Effector memory CD8-positive, alpha-beta T cell (primary cell): ENCODE data around the gene GTPBP2.
A peak's percentile ranks its signal among the peaks of the same experiment; 100 is the strongest.
"Not testable (repeated sequence)": the region's sequence is repeated elsewhere in the genome, so short reads cannot be mapped to it uniquely, and the experiment has no call there.

Experiments used
- ATAC-seq: fragments of 150-1000 bp; cut with Tn5 transposase; replicated peaks from 2 replicates; pipeline ENCODE4 v1.10.0; 2021; ENCODE audit warnings: mild to moderate bottlenecking, moderate library complexity
- DNase-seq, 3 experiments: peaks; one replicate each; pipeline ENCODE4 v3.0.0; 2021
- H3K27ac Mint-ChIP-seq, 2 donors: one replicate each; pipeline ENCODE4 v1.8.0; 2022; ENCODE audit warnings: mild to moderate bottlenecking in 2 of 2, mixed read lengths in 2 of 2, moderate library complexity in 2 of 2
- H3K27me3 Mint-ChIP-seq, 2 donors: one replicate each; pipeline ENCODE4 v1.8.0; 2022; ENCODE audit warnings: mixed read lengths in 2 of 2
- H3K36me3 Mint-ChIP-seq: one replicate; pipeline ENCODE4 v1.8.0; 2022; ENCODE audit warnings: mild to moderate bottlenecking, moderate library complexity, mixed read lengths; ENCODE audit not compliant: insufficient read depth
- H3K4me1 Mint-ChIP-seq, 2 donors: one replicate each; pipeline ENCODE4 v1.8.0; 2022; ENCODE audit warnings: low read depth in 2 of 2, mixed read lengths in 2 of 2
- H3K4me3 Mint-ChIP-seq, 2 donors: one replicate each; pipeline ENCODE4 v1.8.0; 2022; ENCODE audit warnings: mild to moderate bottlenecking in 2 of 2, mixed read lengths in 2 of 2, moderate library complexity in 2 of 2
- H3K9me3 Mint-ChIP-seq, 2 donors: one replicate each; pipeline ENCODE4 v1.8.0; 2022; ENCODE audit warnings: mixed read lengths in 2 of 2

Gene GTPBP2

GRCh38 chr6:43600595-43600994, 28.5 kb downstream of the GTPBP2 start:
- Mint-ChIP-seq H3K4me3 (no peak overlapping the region), H3K9me3 (no peaks in the 10 kb centered on the region), H3K27me3 (no peaks in the 10 kb centered on the region), H3K36me3 (peaks cover 62% of the 10 kb centered on the region), H3K4me1 (no peaks in the 10 kb centered on the region), H3K27ac (no peak overlapping the region)
- ATAC-seq (no peak), DNase-seq (no peak)

GRCh38 chr6:43593938-43594337, 35.1 kb downstream of the GTPBP2 start:
- peaks cover 45% of the 10 kb centered on the region for H3K36me3 Mint-ChIP-seq
- H3K4me3 Mint-ChIP-seq, result no peak overlapping the region
- H3K27me3 Mint-ChIP-seq, result no peaks in the 10 kb centered on the region
- no peaks in the 10 kb centered on the region for H3K9me3 Mint-ChIP-seq
- no peaks in the 10 kb centered on the region for H3K4me1 Mint-ChIP-seq
- H3K27ac Mint-ChIP-seq, result no peak overlapping the region
- no peak for ATAC-seq
- no peak for DNase-seq

- not testable (repeated sequence) for H3K9me3 Mint-ChIP-seq, H3K4me3 Mint-ChIP-seq, H3K4me1 Mint-ChIP-seq, H3K27me3 Mint-ChIP-seq, H3K27ac Mint-ChIP-seq, DNase-seq, ATAC-seq
- H3K36me3 Mint-ChIP-seq, result peaks cover 39% of the 10 kb centered on the region
These were observed 39.5 kb downstream of the GTPBP2 start for GRCh38 chr6:43589564-43589963.

GRCh38 chr6:43588194-43588593, 40.9 kb downstream of the GTPBP2 start:
- H3K4me1 Mint-ChIP-seq, result peaks cover 13% of the 10 kb centered on the region in 2 donors
- H3K27ac Mint-ChIP-seq, result peak overlapping the region in 1 of 2 donors; percentile 83
- no peak for ATAC-seq

GRCh38 chr6:43584892-43585570, 44.0 kb downstream of the GTPBP2 start:
- DNase-seq, result no peak
- H3K9me3 Mint-ChIP-seq, result no peaks in the 10 kb centered on the region
- peak; percentile 80 for ATAC-seq
- H3K27me3 Mint-ChIP-seq, result no peaks in the 10 kb centered on the region
- H3K4me3 Mint-ChIP-seq, result peak overlapping the region; percentile 20 to 62
- peaks cover 42% of the 10 kb centered on the region for H3K36me3 Mint-ChIP-seq
- H3K27ac Mint-ChIP-seq, result peak overlapping the region; percentile 84 to 91
- peaks cover 13% of the 10 kb centered on the region in 2 donors for H3K4me1 Mint-ChIP-seq

More at GRCh38 chr6:43588194-43588593, 40.9 kb downstream of the GTPBP2 start:
- Mint-ChIP-seq H3K36me3 (peaks cover 44% of the 10 kb centered on the region), H3K27me3 (no peaks in the 10 kb centered on the region), H3K9me3 (no peaks in the 10 kb centered on the region), H3K4me3 (no peak overlapping the region)
- no peak for DNase-seq

- no peak for DNase-seq
These were observed 46.2 kb downstream of the GTPBP2 start for GRCh38 chr6:43582911-43583310.

GRCh38 chr6:43579171-43579570, 49.9 kb downstream of the GTPBP2 start:
- DNase-seq, result no peak
- no peaks in the 10 kb centered on the region for H3K27me3 Mint-ChIP-seq
- H3K36me3 Mint-ChIP-seq, result peaks cover 29% of the 10 kb centered on the region
- H3K4me3 Mint-ChIP-seq, result no peak overlapping the region
- peak overlapping the region in 1 of 2 donors; percentile 84 for H3K27ac Mint-ChIP-seq
- ATAC-seq, result no peak
- peaks cover 31 to 34% of the 10 kb centered on the region in 2 donors for H3K4me1 Mint-ChIP-seq
- H3K9me3 Mint-ChIP-seq, result no peaks in the 10 kb centered on the region

More at GRCh38 chr6:43582911-43583310, 46.2 kb downstream of the GTPBP2 start:
- Mint-ChIP-seq H3K4me3 (no peak overlapping the region), H3K36me3 (peaks cover 25% of the 10 kb centered on the region), H3K9me3 (no peaks in the 10 kb centered on the region), H3K27ac (peak overlapping the region in 1 of 2 donors; percentile 26), H3K4me1 (peaks cover 23 to 26% of the 10 kb centered on the region in 2 donors), H3K27me3 (no peaks in the 10 kb centered on the region)
- ATAC-seq, result no peak

GRCh38 chr6:43578748-43579147, 50.3 kb downstream of the GTPBP2 start:
- peaks cover 25% of the 10 kb centered on the region for H3K36me3 Mint-ChIP-seq
- H3K4me1 Mint-ChIP-seq, result peaks cover 30 to 32% of the 10 kb centered on the region in 2 donors
- DNase-seq (no peak), ATAC-seq (no peak)
- no peaks in the 10 kb centered on the region for H3K9me3 Mint-ChIP-seq
- H3K4me3 Mint-ChIP-seq, result no peak overlapping the region
- peak overlapping the region in 1 of 2 donors; percentile 84 for H3K27ac Mint-ChIP-seq
- H3K27me3 Mint-ChIP-seq, result no peaks in the 10 kb centered on the region

- ATAC-seq, result peak; percentile 95
- peaks cover 21% of the 10 kb centered on the region for H3K36me3 Mint-ChIP-seq
- H3K4me1 Mint-ChIP-seq, result peaks cover 26 to 32% of the 10 kb centered on the region in 2 donors
These were observed 53.1 kb downstream of the GTPBP2 start, which contains the start of the genes POLH and XPO5 for GRCh38 chr6:43575772-43576551. Gene POLH (plus strand): TSS chr6:43576185. CDS start chr6:43582320, 6,135 bp downstream. Gene XPO5 (minus strand): TSS chr6:43576038. CDS start chr6:43575864, 174 bp downstream.

GRCh38 chr6:43575105-43575771, 53.8 kb downstream of the GTPBP2 start:
- Mint-ChIP-seq H3K27ac (peak overlapping the region; percentile 94 to 96), H3K4me3 (peak overlapping the region; percentile 98 to 99), H3K4me1 (peaks cover 26 to 32% of the 10 kb centered on the region in 2 donors), H3K9me3 (no peaks in the 10 kb centered on the region), H3K36me3 (peaks cover 29% of the 10 kb centered on the region), H3K27me3 (no peaks in the 10 kb centered on the region)
- DNase-seq, result no peak
- ATAC-seq, result no peak

More at GRCh38 chr6:43575772-43576551, 53.1 kb downstream of the GTPBP2 start, which contains the start of the genes POLH and XPO5:
- H3K9me3 Mint-ChIP-seq, result no peaks in the 10 kb centered on the region
- peak within 1 kb of the TSS; percentile 98 to 99 for H3K4me3 Mint-ChIP-seq
- no peaks in the 10 kb centered on the region for H3K27me3 Mint-ChIP-seq
- peak; percentile 85 to 88 (median 87) for DNase-seq
- H3K27ac Mint-ChIP-seq, result peak within 1 kb of the TSS; percentile 94 to 96

- Mint-ChIP-seq H3K27me3 (no peaks in the 10 kb centered on the region), H3K27ac (peak overlapping the region in 1 of 2 donors; percentile 19), H3K9me3 (no peaks in the 10 kb centered on the region), H3K4me1 (peaks cover 11 to 14% of the 10 kb centered on the region in 2 donors), H3K36me3 (peaks cover 57% of the 10 kb centered on the region), H3K4me3 (no peak overlapping the region)
- DNase-seq (no peak), ATAC-seq (no peak)
These were observed 57.0 kb downstream of the GTPBP2 start for GRCh38 chr6:43572015-43572414.

GRCh38 chr6:43570876-43571441, 58.1 kb downstream of the GTPBP2 start:
- no peak overlapping the region for H3K4me3 Mint-ChIP-seq
- H3K36me3 Mint-ChIP-seq, result peaks cover 67% of the 10 kb centered on the region
- no peaks in the 10 kb centered on the region for H3K9me3 Mint-ChIP-seq
- H3K27ac Mint-ChIP-seq, result peak overlapping the region in 1 of 2 donors; percentile 14
- H3K27me3 Mint-ChIP-seq, result no peaks in the 10 kb centered on the region
- peaks cover 6 to 8% of the 10 kb centered on the region in 2 donors for H3K4me1 Mint-ChIP-seq
- DNase-seq (no peak), ATAC-seq (no peak)
